ENCODE data around the gene LRRK1.

DNA sequence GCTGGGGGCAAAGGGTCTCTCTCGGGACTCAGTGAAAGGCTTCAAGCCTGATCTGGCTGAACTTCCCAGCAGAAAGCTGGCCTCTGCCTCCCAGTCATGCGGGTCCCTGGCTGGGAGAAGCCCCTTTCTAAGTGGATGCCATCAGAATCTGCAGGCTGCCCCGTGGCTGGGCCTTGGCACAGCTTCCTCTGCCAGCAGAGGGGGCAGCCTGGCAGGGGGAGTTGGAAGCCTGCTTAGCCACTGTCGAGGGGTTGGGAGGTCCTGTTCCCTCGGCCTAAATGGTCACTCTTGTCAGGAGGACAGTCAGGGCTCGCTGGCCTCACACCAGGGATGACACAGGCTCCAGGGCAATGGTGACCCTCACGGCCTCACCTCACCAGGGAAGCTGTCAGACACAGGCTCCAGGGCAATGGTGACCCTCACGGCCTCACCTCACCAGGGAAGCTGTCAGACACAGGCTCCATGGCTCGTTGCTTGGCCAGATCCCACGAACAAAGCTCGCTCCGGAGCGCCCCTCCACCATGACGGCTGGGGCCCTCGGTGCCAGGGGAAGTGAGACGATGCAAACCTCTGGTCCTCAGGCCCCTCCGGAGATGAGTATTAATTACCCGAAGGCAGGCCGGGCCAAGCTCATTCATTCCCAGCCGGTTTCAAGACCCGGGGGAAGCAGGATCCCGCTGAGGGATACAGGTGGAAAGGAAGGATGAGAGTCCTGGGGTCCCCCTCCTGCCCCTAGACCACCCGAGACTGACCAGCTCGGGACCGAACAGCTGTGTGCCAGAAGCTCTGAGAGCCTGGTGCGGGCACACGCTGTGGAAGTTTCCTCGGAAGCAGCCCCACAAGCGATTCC lies 181.7 kb downstream of the LRRK1 start:
- TF ChIP-seq EZH2 (IDR thresholded peaks at IDR 0.05) = no peak
- TF ChIP-seq POLR2AphosphoS5 (IDR thresholded peaks at IDR 0.05; ENCODE audit: borderline replicate concordance, low read depth, low read length) = no peak

Measured in SK-N-MC (cell line).